Body of pancreas (tissue), 4 donors: Measurements from ENCODE around the gene SIK2. TPM values are rescaled to one million over a fixed set of nuclear protein-coding genes. Genes with fewer than 3 reads are reported as not detected.
A peak's percentile ranks its signal among the peaks of the same experiment; 100 is the strongest.

Experiments
- ATAC-seq: fragments of 150-250 bp; one replicate; pipeline ENCODE4 v1.9.1; 2016
- DNase-seq, 4 donors: peaks; one replicate each; pipeline ENCODE4 v3.0.0-alpha.2; 2019
- H3K27ac ChIP-seq, 4 donors: fragments of 200-600 bp; sonication (generic); 1 replicate in 3 of 4; 2 replicates in 1 of 4; pipeline versions ENCODE4 v1.5.1 to v1.6.1; 2016 to 2019; ENCODE audit warnings: mild to moderate bottlenecking in 1 of 4, mixed read lengths in 1 of 4, moderate library complexity in 1 of 4
- H3K27me3 ChIP-seq, 2 donors: fragments of 200-600 bp; sonication (generic); one replicate each; pipeline ENCODE4 v1.6.0; 2016; ENCODE audit warnings: mild to moderate bottlenecking in 1 of 2
- H3K36me3 ChIP-seq, 2 donors: fragments of 200-600 bp; sonication (generic); replicated peaks in 1 of 2; 2 replicates each; pipeline ENCODE4 v1.5.1; 2016; ENCODE audit warnings: low read depth in 2 of 2; ENCODE audit not compliant: insufficient read depth in 1 of 2
- H3K4me1 ChIP-seq: fragments of 200-600 bp; sonication (generic); one replicate; pipeline ENCODE4 v1.6.0; 2016
- H3K4me3 ChIP-seq, 2 donors: fragments of 200-600 bp; sonication (generic); 1 replicate in 1 of 2; 2 replicates in 1 of 2; pipeline ENCODE4 v1.5.1; 2016 to 2019
- H3K9me3 ChIP-seq, 3 donors: fragments of 200-600 bp; sonication (generic); 1 replicate in 2 of 3; 2 replicates in 1 of 3; pipeline ENCODE4 v1.5.1; 2016
- POLR2A ChIP-seq, 3 donors: fragments of 450-650 bp; IDR thresholded peaks; one replicate each; pipeline ENCODE4 v1.6.1; 2016; ENCODE audit warnings: antibody characterized with exemption in 3 of 3, mild to moderate bottlenecking in 2 of 3
- WGBS, 2 donors: methylation state at CpG; one replicate each; pipeline ENCODE4 v1.1.5; 2017; 5-methylcytosine and 5-hydroxymethylcytosine counted together
- intact Hi-C: fragments of 100-400 bp; cut with DNase I; formaldehyde crosslinking; loops from one replicate; pipeline ENCODE4 v1.15.1; 2023
- total RNA-seq, 2 donors: library from RNA; depleted of rRNA; stranded (reverse); fragments of >200 nt; gene quantifications; one replicate each; pipeline ENCODE4 v1.1.0, GENCODE V29; 2016
- TF ChIP-seq, protein P1 (sequence below), 7 experiments: fragments of 450-650 bp in 4 of 7; fragments of 200-600 bp in 3 of 7; sonication (generic) in 3 of 7; IDR thresholded peaks; one replicate each; pipeline ENCODE4 v1.5.1; 2016 to 2019; ENCODE audit warnings: antibody characterized with exemption in 7 of 7

Gene SIK2
- total RNA-seq, 2 donors from 2014 or later, result 15.3 to 16.5 TPM

DNA sequence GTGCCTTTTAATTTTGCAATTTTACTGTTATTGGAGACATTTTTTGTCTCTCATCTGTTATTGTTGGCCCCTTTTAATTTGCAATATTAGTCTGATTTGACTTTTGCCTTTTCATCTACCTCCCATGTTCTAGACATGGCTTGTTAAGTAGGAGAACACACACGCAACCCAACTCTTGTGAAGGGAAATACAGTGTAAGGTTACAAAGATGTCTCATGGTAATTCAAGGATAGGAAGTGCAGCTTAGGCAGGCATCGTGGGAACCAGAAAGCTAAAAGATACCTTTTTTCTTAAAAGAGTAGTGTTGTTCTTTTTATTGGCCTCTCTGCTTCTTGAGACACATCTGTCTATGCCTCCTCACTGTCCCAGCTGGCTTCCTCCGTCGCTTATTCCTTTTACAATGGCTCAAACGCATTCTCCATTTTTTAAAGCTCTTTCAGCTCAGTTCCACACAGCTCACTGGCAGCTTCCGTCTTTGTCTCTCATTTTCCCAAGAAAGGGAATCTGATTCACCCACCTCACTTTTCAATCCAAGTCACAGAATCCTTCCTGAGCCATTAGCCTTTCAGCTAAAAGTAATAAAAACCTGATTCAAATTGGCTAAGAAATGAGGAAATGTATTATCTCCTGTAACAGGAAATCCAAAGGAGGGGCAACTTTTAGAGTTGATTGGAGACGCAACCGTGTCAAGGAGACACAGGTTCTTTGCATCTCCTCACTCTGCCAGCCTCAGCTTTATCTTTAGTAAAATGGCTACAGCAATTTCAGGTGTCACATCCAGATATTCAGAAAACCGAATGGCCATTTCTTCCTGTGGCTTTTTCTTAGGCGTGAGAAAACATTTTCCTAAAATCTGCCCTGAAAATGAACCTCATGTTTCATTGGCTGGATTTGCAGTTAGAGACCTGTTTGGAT is 57.2 kb downstream of the SIK2 start:
- intact Hi-C loops, result no loop called here
- Histone ChIP-seq H3K4me3 (no peak overlapping the region), H3K4me1 (peaks cover 12% of the 10 kb centered on the region), H3K27ac (no peak overlapping the region), H3K27me3 (no peaks in the 10 kb centered on the region), H3K9me3 (no peaks in the 10 kb centered on the region), H3K36me3 (no peaks in the 10 kb centered on the region)
- DNase-seq (no peak), ATAC-seq (no peak)
- WGBS, 2 donors, result 82 to 85% methylated on average over 10 of the region's 10 CpGs
- TF ChIP-seq, protein P1, sequence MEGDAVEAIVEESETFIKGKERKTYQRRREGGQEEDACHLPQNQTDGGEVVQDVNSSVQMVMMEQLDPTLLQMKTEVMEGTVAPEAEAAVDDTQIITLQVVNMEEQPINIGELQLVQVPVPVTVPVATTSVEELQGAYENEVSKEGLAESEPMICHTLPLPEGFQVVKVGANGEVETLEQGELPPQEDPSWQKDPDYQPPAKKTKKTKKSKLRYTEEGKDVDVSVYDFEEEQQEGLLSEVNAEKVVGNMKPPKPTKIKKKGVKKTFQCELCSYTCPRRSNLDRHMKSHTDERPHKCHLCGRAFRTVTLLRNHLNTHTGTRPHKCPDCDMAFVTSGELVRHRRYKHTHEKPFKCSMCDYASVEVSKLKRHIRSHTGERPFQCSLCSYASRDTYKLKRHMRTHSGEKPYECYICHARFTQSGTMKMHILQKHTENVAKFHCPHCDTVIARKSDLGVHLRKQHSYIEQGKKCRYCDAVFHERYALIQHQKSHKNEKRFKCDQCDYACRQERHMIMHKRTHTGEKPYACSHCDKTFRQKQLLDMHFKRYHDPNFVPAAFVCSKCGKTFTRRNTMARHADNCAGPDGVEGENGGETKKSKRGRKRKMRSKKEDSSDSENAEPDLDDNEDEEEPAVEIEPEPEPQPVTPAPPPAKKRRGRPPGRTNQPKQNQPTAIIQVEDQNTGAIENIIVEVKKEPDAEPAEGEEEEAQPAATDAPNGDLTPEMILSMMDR (IDR thresholded peaks at IDR 0.05), result no peak
- TF ChIP-seq POLR2A (IDR thresholded peaks at IDR 0.05), result no peak

DNA sequence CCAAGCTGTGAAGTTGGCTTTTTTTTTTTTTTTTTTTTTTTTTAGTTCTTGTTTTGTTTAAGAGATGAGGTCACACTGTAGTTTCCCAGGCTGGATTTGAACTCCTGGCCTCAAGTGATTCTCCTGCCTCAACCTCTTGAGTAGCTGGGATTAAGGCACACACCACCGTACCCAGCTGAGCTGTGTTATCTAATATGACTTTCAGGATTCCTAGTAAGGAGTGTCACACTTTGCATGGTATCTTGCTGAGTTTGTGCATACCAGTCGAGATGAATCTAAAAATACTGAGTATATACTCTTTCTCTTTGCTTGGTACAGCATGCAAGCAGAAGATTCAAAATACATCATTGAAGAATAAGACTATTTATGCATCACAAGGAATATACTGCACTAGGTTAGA is 58.6 kb downstream of the SIK2 start:
- 98 to 100% methylated on average over 2 of the region's 2 CpGs for WGBS, 2 donors
- Histone ChIP-seq H3K27me3 (no peaks in the 10 kb centered on the region), H3K27ac (no peak overlapping the region), H3K4me3 (no peak overlapping the region), H3K9me3 (no peaks in the 10 kb centered on the region), H3K36me3 (no peaks in the 10 kb centered on the region), H3K4me1 (peaks cover 12% of the 10 kb centered on the region)
- no peak for DNase-seq
- intact Hi-C loops, result no loop called here
- TF ChIP-seq POLR2A (IDR thresholded peaks at IDR 0.05), result no peak
- TF ChIP-seq, protein P1 (IDR thresholded peaks at IDR 0.05), result no peak
- ATAC-seq, result no peak

DNA sequence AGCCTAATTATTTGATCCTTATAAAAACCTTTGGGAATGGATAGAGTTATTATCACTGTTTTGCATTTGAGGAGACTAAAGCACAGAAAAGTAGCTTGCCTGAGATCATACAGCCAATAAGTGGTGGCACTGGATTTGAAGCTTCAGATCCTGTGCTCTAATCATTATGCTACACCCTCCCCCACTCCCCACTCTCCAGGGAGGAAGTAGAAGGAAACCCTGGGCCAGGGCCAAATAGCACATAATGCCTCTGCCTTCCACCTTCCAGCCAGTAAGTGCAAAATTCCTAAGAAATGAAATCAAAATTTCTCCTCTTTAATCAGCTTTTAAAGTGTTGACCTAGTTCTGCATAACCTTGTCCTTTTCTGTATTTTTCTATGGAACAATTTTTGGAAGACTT is 61.6 kb downstream of the SIK2 start:
- TF ChIP-seq, protein P1 (IDR thresholded peaks at IDR 0.05), result no peak
- no peak for TF ChIP-seq POLR2A (IDR thresholded peaks at IDR 0.05)
- Histone ChIP-seq H3K27ac (no peak overlapping the region), H3K4me3 (no peak overlapping the region), H3K4me1 (peaks cover 12% of the 10 kb centered on the region), H3K27me3 (no peaks in the 10 kb centered on the region), H3K9me3 (no peaks in the 10 kb centered on the region), H3K36me3 (no peaks in the 10 kb centered on the region)
- ATAC-seq, result peak; percentile 78
- intact Hi-C loops, result no loop called here
- DNase-seq, result peak; percentile 65 to 82 (median 71)

DNA sequence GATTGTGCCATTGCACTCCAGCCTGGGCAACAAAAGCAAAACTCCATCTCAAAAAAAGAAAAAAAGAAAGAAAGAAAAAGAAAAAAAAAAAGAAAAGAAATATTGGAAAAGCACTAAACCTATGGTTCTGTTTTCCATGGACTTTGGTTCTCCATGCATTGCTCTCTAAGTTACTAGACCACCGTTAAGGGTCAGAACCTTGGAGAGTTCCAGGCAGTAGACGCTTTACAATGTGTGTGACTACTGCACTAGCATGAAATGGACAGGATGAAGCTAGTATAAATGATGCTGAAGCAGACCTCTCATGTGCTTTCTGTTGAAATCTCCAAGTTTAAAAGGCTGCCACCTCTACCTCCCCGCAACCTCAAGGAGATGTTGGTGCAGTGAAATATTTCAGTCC is 63.5 kb downstream of the SIK2 start:
- H3K27ac ChIP-seq, result no peak overlapping the region
- DNase-seq (no peak), ATAC-seq (no peak)
- H3K4me3 ChIP-seq, result no peak overlapping the region
- peaks cover 12% of the 10 kb centered on the region for H3K4me1 ChIP-seq
- no peaks in the 10 kb centered on the region for H3K36me3 ChIP-seq
- TF ChIP-seq POLR2A (IDR thresholded peaks at IDR 0.05), result no peak
- TF ChIP-seq, protein P1 (IDR thresholded peaks at IDR 0.05), result no peak
- intact Hi-C loops, result no loop called here
- H3K27me3 ChIP-seq, result no peaks in the 10 kb centered on the region
- H3K9me3 ChIP-seq, result no peaks in the 10 kb centered on the region
- 57 to 66% methylated on average over 3 of the region's 3 CpGs for WGBS, 2 donors

DNA sequence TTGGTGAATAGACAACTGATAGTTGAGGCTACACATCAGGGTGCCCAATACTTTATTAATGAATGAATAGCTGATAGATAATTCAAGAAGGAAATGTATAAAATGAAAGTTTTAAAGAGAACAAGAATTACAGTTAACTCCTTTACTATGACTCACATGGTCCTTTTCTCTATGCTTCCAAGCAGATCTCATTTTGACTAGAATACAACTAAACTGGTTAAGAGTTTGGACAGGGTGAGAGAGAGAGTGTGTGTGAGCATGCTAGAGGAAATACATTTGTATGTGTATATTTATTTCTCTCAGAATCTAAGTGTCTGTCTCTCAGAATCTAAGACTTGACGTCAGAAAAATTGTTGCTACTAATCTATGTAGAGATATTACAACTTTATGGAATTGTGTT is 66.7 kb downstream of the SIK2 start:
- WGBS, 2 donors, result 87 to 96% methylated on average over 1 of the region's 1 CpG
- ATAC-seq, result no peak
- Histone ChIP-seq H3K4me3 (no peak overlapping the region), H3K4me1 (peaks cover 3% of the 10 kb centered on the region), H3K27ac (no peak overlapping the region), H3K27me3 (no peaks in the 10 kb centered on the region), H3K36me3 (no peaks in the 10 kb centered on the region), H3K9me3 (no peaks in the 10 kb centered on the region)
- intact Hi-C loops, result no loop called here
- no peak for TF ChIP-seq POLR2A (IDR thresholded peaks at IDR 0.05)
- TF ChIP-seq, protein P1 (IDR thresholded peaks at IDR 0.05), result no peak
- no peak for DNase-seq
